GM18909 (cell line): Measurements from ENCODE around the gene COMMD3.
"Not testable (repeated sequence)": the region's sequence is repeated elsewhere in the genome, so short reads cannot be mapped to it uniquely, and the experiment has no call there.

Experiments used
- ATAC-seq: cut with Tn5 transposase; IDR thresholded peaks from one replicate; pipeline ENCODE4 v1.9.1; 2021; ENCODE audit warnings: mild to moderate bottlenecking; ENCODE audit not compliant: unreplicated experiment, poor library complexity

COMMD3 gene

DNA sequence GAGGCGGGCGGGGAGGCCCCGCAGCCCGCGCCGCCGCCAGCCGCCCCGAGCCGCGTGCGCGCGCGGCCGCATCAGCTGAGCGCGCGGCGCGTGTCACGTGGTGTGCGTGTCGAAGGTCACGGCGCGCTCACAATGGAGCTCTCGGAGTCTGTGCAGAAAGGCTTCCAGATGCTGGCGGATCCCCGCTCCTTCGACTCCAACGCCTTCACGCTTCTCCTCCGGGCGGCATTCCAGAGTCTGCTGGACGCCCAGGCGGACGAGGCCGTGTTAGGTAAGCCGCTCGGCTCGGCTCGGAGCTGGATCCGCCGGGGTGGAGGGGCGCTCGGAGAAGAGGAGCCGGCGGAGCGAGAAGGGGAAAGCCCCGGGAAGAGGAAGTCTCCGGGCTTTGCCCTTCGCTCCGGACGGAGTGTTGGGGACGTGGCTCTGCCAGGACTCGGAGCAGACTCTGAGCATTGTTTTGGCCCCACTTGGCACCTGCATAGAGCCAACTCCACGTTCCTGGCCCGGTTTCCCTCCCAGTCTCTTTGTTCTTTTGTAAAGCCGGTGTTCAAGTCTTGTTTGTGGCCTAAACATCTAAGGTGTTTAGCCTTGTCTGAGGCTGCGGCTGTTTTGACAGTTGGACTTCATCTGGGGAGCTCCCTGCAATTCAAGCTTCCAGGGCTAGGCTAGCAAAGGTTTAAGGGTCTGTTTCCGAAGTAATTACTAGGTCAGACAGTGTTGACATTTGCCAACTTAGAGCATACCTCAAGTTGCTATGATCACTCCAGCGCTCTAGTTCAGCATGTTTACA, at the start of gene COMMD3:
Gene COMMD3, plus strand, starts transcription at position 103 of the 790 bp plus-strand sequence. Its CDS starts 30 bp downstream, at position 133.
- peak; percentile 66 for ATAC-seq

DNA sequence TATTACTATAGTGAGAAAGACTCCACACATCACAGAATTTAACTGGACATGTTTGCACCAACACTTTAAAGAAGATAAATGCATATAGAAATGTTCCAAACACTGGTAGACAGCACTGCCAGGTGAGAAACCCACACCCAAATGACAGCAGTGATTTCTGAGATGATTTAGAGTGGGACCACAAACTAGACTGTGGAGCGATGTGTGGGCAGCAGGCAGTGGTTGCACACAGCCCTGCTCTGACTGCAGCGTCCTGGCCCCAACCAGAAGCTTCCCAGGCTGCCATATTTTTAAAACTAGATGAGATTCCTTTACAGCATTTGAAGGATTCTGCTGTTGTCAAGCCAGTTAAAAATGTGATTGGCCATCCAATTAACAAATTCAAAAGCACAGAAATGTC, 47.7 kb upstream of the COMMD3 start:
- ATAC-seq: no peak

DNA sequence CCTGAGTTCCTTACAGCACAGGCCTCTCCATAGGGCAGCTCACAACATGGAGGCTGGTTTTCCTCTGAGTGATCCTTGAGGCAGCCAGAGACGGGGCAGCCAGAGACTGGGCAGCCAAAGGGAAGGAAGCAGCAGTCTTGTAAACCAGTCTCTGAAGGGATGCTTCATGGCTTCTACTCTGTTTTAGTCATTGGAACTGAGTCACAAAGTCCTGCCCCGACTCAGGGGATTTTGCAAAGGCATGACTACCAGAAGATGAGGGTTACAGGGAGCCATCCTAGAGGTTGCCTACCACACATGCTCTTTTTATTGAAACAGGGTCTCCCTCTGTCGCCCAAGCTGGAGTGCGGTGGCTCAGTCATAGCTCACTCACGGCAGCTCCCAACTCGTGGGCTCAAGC, 44.4 kb upstream of the COMMD3 start:
- no peak for ATAC-seq

DNA sequence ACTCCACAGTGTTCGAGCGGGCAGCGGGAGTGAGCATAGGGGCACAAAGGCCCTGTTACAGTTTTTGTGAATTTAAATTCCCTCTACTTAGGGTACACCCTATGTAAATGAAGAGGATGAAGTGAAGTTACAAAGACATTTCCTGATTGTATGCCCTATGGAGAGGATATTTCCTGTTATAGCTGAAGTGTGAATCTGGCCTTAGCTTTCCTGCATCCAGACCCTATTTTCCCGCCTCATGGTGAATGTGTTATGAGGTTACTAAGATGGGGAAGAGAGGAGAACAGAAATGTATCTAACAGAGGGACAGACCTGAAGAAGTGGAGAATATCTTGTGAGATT, 37.8 kb upstream of the COMMD3 start:
- ATAC-seq: no peak

DNA sequence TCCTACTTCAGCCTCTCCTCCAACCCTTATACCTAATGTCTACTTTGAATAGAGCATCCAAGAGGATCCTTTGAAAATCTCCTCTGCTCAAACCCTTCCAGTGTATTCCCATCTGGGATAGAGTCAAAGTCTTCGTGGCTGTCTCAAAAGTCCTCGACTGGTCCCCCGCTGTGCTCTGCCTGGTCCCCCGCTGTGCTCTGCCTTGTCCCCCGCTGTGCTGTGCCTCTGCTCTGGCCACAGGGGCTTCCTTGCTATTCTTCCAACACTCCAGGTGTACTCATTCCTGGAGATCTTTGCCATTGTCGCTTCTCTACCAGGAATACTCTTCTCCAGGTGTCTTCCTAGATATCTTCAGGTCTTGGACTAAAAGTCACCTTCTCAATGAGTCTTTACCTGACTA, 36.1 kb upstream of the COMMD3 start:
- ATAC-seq: no peak

DNA sequence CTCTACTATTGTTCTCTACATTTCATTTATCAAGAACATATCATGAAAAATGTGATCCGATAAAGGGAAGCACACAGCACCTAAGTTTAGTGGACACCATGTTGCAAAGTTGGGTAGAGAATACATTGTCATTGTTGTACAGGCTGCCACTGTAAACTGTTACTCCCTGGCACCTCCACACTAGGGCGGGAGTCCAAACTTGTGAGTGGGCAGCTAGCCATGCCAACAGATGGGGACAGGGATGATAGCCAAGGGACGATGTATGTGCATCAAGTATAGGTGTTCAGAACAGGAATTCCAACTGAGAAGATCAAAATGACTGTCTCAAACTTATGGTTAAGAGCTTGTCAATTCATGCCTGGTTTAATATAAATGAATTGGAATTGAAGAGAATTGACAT, 31.1 kb upstream of the COMMD3 start:
- no peak for ATAC-seq

DNA sequence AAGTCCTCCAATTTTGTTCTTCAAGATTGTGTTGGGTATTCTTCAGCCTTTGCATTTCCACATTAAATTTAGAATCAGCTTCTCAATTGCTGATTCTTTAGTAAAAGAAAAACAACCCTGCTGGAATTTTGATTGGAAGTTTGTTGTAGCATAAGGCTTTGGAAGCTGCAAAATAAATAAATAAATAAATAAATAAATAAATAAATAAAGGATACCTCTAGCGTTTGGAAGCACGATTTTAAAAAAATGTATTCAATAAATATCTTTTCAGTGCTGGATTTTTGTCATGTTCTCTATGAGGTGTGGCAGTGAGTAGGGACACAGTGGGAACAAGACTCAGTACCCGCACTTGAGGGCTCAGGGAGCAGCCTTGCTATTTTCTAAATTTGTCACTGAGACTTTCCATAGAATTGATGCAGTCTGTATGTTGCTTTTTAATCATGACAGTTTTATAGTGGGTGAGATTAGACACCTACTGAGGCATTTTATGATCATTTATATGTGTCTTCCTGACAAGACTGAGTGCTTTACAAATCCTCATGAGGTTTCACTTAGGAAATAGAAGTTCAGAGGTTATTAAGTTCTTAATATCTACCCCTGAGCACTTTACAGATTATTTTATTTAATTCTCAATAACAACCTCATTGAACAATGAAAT, 22.3 kb upstream of the COMMD3 start:
- ATAC-seq: no peak

DNA sequence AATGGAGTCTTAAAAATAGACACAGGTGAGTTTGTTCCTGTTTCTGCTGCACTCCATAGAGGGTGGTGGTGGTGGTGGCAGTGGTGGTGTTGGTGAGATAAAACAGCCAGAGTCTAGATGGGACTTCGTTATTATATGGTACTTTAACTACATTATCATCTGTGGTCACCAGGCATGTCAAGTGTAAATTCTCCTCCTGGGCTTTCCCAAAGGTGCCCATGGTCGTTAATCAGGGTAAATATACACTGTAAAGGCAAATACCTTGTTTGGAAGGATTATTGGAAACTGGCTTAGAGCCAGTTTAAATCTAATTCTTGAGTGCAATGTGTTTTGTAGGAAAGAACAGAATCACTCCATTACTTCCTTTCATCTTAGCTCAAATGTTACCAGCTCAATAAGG, 21.5 kb upstream of the COMMD3 start:
- ATAC-seq: no peak

DNA sequence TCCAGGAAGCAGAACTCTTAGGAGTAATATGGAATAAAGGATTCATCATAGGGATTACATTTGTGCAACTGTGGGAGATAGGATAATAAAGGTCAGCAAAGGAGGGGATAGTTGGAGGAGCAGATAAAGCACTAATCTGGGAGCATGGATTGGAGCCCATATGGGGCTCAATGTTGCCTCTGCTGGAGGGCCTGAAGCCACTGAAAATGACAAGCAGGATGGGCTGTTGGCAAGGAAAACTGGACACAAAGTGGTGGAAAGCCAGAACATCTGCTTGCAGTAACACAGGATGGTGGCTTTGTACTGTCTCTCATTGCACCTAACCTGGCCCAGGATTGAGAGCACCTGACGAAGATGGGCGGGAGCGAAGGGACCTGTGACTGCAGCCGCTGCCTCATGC, 15.0 kb upstream of the COMMD3 start:
- ATAC-seq: no peak

DNA sequence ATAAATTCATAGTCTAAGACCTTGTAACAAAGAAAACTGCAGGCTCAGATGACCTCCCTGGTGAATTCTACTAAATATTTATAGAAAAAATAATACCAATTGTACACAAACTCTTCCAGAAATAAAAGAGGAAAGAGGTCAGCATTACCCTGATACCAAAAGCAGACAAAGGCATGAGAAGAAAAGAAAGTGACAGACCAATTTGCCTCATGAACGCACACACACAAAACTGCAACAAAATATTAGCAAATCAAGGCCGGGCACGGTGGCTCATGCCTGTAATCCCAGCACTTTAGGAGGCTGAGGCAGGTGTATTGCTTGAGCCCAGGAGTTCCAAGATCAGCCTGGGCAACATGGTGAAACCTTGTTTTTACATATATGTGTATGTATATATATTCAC, 12.7 kb upstream of the COMMD3 start:
- ATAC-seq: no peak

DNA sequence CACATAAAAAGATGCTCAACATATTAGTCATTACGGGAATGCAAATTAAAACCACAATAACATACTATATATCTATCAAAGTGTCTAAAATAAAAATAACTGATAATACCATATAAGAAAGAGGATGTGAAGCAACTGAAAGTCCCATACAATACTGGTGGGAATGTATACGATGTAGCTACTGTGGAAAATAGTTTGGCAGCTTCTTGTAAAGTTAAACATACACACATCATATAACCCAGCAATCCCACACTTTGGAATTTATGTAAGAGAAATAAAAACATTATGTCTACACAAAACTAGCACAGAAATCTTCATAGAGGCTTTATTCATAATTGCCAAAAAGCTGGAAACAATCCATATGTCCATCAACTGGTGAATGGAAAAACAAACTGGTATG, 10.5 kb upstream of the COMMD3 start:
- ATAC-seq: no peak

DNA sequence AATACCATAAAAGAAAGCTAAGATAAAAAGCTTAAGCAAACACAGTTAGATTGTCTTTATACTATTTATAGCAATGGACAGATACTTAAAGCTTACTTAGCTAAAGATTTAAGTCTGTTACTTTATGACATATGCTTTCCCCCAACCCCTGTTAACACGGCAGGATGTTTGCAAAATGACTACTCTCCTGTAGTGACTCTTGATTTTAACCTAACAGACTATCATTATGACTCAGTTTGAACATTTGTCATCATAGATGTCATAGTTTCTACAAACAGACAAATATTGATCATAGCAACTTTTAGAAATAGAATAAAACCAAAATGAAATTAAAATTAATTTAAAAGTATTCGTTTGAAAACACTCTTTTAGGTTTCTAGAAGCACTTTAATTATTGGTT, 7.8 kb upstream of the COMMD3 start:
- peak; percentile 95 for ATAC-seq

DNA sequence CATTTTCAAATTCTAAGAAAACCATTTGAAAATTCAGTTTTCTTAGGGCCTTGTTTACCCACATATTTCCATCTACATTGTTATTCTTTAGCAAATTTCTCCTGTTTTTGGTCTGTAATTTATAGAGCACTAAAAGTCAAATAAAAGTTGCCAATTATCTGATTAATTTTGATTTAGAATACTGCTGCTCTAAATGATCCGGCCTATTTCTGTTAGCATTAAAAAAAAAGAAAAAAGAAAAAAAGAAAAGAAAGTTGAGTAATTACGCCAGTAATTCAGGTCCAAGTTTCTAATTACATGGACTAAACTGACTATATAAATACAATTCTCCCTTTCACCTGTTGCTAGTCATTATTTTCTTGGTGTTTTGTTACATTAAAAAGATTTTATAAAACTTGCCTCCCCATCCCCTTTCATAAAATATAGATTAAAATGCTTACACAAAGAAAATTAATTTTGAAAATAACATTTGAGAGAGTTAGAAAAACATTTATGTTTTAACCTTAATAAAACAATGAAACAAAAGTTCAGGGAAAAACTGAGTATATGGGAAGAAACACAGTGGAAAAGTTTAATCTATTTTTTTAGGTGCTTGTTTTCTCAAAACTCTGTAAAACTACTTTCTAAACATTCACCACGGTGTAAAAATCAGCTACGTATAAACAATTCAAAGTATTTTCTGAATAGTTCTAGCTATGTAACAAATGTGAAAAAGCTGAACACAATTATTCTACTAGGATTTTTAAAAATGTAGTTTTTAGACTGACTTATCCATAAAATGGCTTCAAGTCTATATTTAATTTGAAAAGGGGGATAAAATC, 6.8 kb upstream of the COMMD3 start:
- no peak for ATAC-seq

DNA sequence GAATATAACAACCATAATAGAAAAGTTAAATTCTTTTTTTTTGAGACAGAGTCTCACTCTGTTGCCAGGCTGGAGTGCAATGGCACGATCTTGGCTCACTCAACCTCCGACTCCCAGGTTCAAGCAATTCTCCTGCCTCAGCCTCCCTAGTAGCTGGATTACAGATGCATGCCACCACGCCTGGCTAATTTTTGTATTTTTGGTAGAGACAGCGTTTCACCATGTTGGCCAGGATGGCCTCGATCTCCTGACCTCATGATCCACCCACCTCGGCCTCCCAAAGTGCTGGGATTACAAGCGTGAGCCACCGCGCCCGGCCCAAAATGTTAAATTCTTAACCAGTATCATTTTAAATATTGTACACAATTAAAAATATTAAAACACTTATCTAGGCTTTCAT, 6.2 kb upstream of the COMMD3 start:
- not testable (repeated sequence) for ATAC-seq

DNA sequence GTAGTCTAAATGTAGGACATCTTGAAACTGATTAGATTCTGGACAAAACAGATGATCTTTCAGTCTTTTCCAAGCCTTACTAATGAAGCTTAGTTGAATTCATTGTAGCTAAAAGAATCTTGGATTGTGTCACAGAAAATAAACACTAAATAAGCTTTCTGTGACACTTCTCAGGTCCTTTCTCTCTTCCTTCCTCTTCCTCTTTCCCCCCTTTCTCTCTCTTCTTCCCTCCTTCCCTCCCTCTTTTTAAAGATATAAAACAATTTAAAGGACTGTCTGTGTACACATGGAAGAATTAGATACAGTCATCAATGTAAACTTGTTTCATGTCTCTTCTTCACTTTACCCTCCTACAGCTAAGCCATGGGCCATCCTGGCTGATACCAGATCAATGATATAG, 5.3 kb upstream of the COMMD3 start:
- ATAC-seq: no peak

DNA sequence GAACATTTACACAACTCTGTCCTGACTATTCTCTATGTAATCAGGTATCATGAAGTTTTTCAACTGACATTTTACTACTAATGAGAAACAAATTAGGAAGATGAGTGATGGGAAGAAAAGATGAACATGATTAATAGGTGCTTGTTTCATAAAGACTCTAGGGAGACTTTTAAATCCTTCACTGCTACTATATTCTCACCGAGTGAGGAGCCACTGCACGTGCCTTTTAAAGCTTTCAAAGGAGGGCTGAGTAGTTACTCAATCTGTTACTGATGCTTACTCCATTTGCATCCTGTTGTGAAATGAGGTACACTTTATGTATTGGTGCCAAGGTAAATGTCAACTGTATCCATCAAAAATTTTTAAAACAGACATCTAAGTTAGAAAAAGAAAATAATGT, 1.3 kb upstream of the COMMD3 start:
- no peak for ATAC-seq

DNA sequence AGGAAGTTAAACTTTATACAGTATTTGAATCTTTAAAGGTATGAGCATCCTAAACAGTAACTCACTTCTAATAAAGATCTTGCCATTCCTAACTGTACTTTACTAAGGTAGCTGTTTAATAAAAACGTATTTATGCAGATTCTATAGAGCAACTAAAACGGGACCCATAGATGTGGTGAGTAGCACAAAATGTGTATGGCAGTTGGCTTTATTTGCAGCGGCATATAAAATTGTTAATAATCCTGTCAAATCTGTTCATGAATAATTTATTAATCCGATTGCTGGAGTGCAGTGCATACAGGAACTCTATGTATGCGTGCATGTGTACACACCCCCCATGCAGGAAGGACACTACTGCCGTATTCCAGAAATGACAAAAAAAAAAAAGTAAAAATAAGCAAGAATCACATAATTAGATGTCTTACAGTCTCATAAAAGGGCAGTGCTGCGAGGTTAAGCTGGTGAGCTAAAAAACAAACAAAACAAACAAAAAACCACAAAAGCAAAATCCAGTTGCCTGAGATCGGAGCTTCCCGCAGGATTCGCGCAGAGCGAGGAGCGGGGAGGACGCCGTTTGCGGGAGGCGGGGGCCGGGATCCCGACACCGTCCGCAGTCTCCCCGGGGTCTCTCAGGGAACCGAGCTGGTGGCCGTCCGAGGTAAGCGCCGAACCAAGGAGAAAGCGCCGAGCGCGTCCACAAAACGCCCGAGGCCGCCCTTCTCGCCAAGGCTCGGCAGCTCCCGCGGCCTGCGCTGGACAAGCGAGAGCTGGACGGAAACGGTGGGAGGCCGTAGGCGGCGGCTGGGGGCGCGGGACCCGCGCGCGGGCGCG, 518 bp upstream of the COMMD3 start:
- peak; percentile 29 for ATAC-seq

DNA sequence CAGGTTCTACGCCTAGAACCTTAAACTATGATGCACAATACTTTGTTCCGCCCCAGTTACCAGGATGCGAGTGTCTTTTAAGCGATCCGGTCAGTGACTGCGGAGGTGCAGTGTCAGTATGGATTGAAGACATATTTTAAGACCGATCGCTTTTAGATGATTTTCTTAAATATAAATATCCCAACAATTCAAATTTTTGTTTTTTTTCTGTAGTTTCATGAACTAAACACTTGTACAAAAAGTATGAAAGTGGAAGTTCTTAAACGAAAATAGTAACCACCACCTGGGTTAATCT, 835 bp downstream of the COMMD3 start:
- ATAC-seq: peak; percentile 31

DNA sequence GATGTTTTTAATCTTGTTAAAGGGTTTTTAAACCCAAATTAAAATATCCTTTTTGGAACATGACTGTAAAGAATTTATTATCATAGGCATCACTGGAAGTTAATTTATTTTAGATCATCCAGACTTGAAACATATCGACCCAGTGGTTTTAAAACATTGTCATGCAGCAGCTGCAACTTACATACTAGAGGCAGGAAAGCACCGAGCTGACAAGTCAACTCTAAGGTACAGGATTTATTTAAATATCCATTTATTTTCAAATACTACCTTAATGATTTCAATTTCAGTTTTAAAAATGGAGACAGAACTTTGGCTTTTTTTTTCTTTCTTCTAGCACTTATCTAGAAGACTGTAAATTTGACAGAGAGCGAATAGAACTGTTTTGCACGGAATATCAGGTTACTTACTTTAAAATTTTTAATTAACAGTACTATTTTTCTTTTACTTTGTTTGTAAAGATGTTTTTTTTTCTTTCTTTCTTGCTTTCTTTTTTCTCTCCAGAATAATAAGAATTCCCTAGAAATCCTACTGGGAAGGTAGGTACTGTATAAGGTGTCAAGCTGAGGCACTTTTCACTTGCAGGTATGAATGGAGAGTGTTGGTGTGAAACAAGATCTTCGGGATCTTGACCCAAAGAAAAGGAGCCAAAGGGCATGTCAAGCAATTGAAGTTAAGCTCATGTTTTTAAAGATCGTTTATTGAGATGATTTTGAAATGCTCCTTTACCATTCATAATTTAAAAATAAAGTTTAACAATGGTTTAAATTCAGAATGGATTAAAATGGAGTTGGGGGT, 1.8 kb downstream of the COMMD3 start:
- ATAC-seq: no peak

DNA sequence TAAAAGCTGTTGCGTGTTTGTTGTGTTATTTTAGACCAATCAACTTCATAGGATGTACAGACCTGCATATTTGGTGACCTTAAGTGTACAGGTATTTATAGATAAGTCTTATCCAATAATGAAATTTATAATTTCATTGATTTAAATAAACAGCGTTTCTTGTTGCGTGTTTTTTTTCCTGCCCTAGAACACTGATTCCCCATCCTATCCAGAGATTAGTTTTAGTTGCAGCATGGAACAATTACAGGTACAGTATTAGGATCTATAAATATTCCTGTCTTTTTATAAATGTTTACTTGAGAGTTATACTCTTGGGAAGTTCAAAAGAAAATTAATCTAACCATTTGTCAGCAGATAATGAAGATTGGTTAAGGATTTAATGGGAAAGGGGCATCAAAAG, 2.6 kb downstream of the COMMD3 start:
- no peak for ATAC-seq
